Suprapubic skin (tissue), 4 donors: ENCODE results near the gene RC3H1. TPM values are rescaled to one million over a fixed set of nuclear protein-coding genes. Genes with fewer than 3 reads are reported as not detected.

Source experiments
- DNase-seq, 2 donors: peaks; one replicate each; pipeline ENCODE4 v3.0.0-alpha.2; 2019; ENCODE audit warnings: low spot score in 2 of 2
- H3K27ac ChIP-seq: fragments of 200-600 bp; sonication (generic); one replicate; pipeline ENCODE4 v1.5.1; 2019
- H3K27me3 ChIP-seq: fragments of 200-600 bp; sonication (generic); one replicate; pipeline ENCODE4 v1.5.1; 2019
- H3K36me3 ChIP-seq: fragments of 200-600 bp; sonication (generic); one replicate; pipeline ENCODE4 v1.5.1; 2019
- H3K4me1 ChIP-seq: fragments of 200-600 bp; sonication (generic); one replicate; pipeline ENCODE4 v1.5.1; 2019
- H3K4me3 ChIP-seq: fragments of 200-600 bp; sonication (generic); one replicate; pipeline ENCODE4 v1.5.1; 2019; ENCODE audit warnings: mild to moderate bottlenecking
- H3K9me3 ChIP-seq: fragments of 200-600 bp; sonication (generic); one replicate; pipeline ENCODE4 v1.5.1; 2019
- EP300 ChIP-seq: sonication (generic); formaldehyde crosslinking; IDR thresholded peaks from one replicate; pipeline ENCODE4 v1.6.1; 2017; ENCODE audit warnings: antibody characterized with exemption
- POLR2A ChIP-seq, 2 donors: fragments of 450-650 bp; IDR thresholded peaks; one replicate each; pipeline ENCODE4 v1.6.1; 2017; ENCODE audit warnings: antibody characterized with exemption in 2 of 2, mild to moderate bottlenecking in 2 of 2, moderate library complexity in 2 of 2
- POLR2AphosphoS5 ChIP-seq, 3 donors: sonication (generic); formaldehyde crosslinking; IDR thresholded peaks; one replicate each; pipeline ENCODE4 v1.6.1; 2017; ENCODE audit warnings: antibody characterized with exemption in 3 of 3
- WGBS: methylation state at CpG from one replicate; pipeline ENCODE4 v1.1.5; 2018; 5-methylcytosine and 5-hydroxymethylcytosine counted together
- total RNA-seq, 4 donors: library from RNA; depleted of rRNA; stranded (reverse); fragments of >200 nt; gene quantifications; one replicate each; pipeline ENCODE4 v1.1.0, GENCODE V29; 2016
- TF ChIP-seq, protein P1 (sequence below), 2 donors: fragments of 200-600 bp in 1 of 2; fragments of 450-650 bp in 1 of 2; sonication (generic) in 1 of 2; IDR thresholded peaks; one replicate each; pipeline ENCODE4 v1.5.1; 2016 to 2019; ENCODE audit warnings: antibody characterized with exemption in 2 of 2, mild to moderate bottlenecking in 1 of 2, moderate library complexity in 1 of 2

RC3H1 gene
- total RNA-seq, 4 donors from 2014 or later, result 33.6 to 70.9 (median 52.3) TPM

DNA sequence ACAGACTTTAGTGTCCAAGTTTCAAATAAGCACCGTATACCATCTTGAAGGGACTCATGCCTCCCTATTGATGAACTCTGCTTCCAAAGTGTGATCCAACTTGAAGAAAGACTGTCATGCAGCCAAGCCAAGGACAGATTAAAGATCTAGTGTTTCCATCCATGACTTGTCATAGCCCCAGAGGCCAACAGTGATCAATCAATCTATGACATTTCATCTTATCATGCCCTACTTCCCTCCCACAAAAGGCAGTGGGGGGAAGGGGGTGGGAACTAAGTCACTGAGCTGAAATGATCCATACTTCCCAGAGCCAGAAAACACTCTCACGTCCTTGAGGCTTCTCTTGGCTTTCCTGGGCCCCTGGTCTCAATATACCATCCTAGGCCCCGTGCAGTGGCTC is 109.0 kb downstream of the RC3H1 start:
- DNase-seq, result no peak
- 86% methylated on average over 3 of the region's 3 CpGs for WGBS
- no peaks in the 10 kb centered on the region for H3K4me1 ChIP-seq
- TF ChIP-seq POLR2A (IDR thresholded peaks at IDR 0.05), result no peak
- TF ChIP-seq POLR2AphosphoS5 (IDR thresholded peaks at IDR 0.05), result no peak
- TF ChIP-seq EP300, result no peak
- TF ChIP-seq, protein P1, sequence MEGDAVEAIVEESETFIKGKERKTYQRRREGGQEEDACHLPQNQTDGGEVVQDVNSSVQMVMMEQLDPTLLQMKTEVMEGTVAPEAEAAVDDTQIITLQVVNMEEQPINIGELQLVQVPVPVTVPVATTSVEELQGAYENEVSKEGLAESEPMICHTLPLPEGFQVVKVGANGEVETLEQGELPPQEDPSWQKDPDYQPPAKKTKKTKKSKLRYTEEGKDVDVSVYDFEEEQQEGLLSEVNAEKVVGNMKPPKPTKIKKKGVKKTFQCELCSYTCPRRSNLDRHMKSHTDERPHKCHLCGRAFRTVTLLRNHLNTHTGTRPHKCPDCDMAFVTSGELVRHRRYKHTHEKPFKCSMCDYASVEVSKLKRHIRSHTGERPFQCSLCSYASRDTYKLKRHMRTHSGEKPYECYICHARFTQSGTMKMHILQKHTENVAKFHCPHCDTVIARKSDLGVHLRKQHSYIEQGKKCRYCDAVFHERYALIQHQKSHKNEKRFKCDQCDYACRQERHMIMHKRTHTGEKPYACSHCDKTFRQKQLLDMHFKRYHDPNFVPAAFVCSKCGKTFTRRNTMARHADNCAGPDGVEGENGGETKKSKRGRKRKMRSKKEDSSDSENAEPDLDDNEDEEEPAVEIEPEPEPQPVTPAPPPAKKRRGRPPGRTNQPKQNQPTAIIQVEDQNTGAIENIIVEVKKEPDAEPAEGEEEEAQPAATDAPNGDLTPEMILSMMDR (IDR thresholded peaks at IDR 0.05), result no peak
- no peak overlapping the region for H3K4me3 ChIP-seq
- no peaks in the 10 kb centered on the region for H3K36me3 ChIP-seq
- no peak overlapping the region for H3K27ac ChIP-seq
- no peaks in the 10 kb centered on the region for H3K27me3 ChIP-seq
- H3K9me3 ChIP-seq, result no peaks in the 10 kb centered on the region

DNA sequence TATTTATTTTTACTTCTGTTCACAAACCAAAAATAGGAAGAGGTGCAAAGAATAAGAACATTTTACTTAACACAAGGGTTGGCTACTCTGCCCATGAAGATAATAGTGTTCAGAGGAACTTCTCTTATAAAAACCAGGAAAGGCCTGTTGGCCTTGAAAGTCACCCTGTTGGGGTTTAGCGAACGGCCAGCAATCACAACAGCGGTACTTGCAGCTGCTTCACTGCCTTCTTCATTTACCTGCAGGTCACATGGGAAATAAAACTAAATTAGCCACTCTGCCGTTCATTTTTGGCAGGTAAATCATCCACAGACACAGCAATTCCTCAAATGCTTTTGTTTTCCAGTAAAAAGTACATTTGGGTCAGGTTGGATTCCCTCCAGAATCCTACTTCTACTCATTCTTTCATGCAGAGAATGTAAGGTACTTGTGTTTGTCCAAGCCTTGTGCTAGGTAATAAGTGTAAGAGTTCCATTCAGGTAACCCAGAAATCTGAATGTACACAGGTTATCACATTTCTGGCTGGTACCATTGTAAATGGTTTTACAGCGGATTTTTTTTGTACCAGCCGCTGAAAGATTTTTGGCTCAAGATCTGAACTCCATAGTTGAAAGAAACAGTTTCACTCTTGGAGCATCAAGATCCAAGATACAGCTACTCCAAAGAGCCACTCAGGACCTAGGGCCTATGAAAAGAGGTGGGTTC is 118.2 kb downstream of the RC3H1 start:
- no peak for DNase-seq
- no peaks in the 10 kb centered on the region for H3K36me3 ChIP-seq
- TF ChIP-seq POLR2AphosphoS5 (IDR thresholded peaks at IDR 0.05) (no peak), POLR2A (IDR thresholded peaks at IDR 0.05) (no peak), EP300 (no peak)
- TF ChIP-seq, protein P1 (IDR thresholded peaks at IDR 0.05), result no peak
- H3K4me1 ChIP-seq, result no peaks in the 10 kb centered on the region
- no peaks in the 10 kb centered on the region for H3K9me3 ChIP-seq
- no peak overlapping the region for H3K27ac ChIP-seq
- H3K4me3 ChIP-seq, result no peak overlapping the region
- WGBS, result 87% methylated on average over 6 of the region's 6 CpGs
- no peaks in the 10 kb centered on the region for H3K27me3 ChIP-seq

DNA sequence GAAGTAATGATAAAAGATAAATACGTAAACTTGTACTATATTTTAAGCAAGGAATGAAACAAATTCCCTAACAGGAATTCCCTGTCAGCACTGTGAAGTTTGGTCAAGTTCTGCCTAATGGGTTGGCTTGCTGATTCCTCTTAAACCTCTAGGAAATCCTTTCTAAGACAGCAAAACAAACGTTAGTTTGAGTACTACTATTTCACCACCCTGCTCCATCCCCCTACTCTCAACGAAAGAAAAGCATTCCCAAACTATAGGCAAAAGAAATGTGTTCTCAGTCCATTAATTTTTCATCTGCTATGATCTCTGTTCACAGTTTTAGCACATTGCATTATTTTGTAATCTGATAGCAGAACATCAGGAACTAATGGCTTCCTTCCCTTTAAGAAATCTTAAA is 121.2 kb downstream of the RC3H1 start:
- Histone ChIP-seq H3K9me3 (no peaks in the 10 kb centered on the region), H3K27ac (no peak overlapping the region), H3K36me3 (peaks cover 3% of the 10 kb centered on the region), H3K4me3 (no peak overlapping the region), H3K4me1 (no peaks in the 10 kb centered on the region), H3K27me3 (no peaks in the 10 kb centered on the region)
- no peak for DNase-seq
- WGBS, result 64% methylated on average over 3 of the region's 3 CpGs
- TF ChIP-seq EP300 (no peak), POLR2AphosphoS5 (IDR thresholded peaks at IDR 0.05) (no peak), POLR2A (IDR thresholded peaks at IDR 0.05) (no peak)
- TF ChIP-seq, protein P1 (IDR thresholded peaks at IDR 0.05), result no peak

DNA sequence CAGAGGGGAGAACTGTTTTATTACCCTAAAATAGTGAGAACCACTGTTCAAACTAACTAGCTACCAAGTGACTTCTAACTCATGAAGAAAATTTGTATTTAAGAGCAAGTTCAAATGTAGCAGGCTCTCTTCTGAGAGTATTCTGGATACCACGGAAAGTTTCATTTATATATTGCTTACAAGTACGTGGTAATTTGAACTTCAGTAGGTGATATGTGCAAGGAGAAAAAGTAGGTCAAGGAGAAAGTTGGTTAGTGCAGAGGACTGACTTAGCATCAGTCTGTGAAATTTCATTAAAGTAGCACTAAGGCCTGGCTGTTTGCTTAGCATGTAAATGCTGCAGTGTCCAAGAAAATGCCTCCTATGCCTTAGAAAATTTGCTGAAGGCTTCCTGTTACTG is 121.7 kb downstream of the RC3H1 start:
- WGBS, result 80% methylated on average over 2 of the region's 2 CpGs

DNA sequence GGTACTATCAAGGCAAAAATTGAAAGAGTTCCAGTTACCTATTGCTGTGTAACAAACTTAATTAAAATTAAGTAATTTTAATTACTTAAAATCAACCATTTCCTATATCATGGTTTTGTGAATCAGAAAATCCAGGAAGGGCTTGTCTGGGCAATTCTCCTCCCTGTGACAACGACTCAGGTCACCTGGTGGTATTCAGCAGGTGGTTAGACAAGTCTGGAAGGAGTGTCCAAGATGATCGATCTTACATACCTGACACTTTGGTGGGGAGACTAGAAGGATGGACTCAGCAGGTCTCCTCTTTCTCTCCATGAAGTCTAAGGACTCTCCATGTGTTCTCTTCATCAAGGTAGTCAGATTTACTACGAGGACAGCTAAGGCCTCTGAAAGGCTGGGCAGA is 128.0 kb downstream of the RC3H1 start:
- no peak for DNase-seq
- Histone ChIP-seq H3K36me3 (peaks cover 10% of the 10 kb centered on the region), H3K4me3 (no peak overlapping the region), H3K27me3 (no peaks in the 10 kb centered on the region), H3K4me1 (no peaks in the 10 kb centered on the region), H3K27ac (no peak overlapping the region), H3K9me3 (no peaks in the 10 kb centered on the region)
- no peak for TF ChIP-seq EP300
- TF ChIP-seq, protein P1 (IDR thresholded peaks at IDR 0.05), result no peak
- TF ChIP-seq POLR2AphosphoS5 (IDR thresholded peaks at IDR 0.05), result no peak
- no peak for TF ChIP-seq POLR2A (IDR thresholded peaks at IDR 0.05)
- 59% methylated on average over 3 of the region's 3 CpGs for WGBS

More for the DNA sequence above, 121.7 kb downstream of the RC3H1 start:
- no peak for DNase-seq
- Histone ChIP-seq H3K27me3 (no peaks in the 10 kb centered on the region), H3K36me3 (peaks cover 3% of the 10 kb centered on the region), H3K9me3 (no peaks in the 10 kb centered on the region), H3K4me1 (no peaks in the 10 kb centered on the region), H3K4me3 (no peak overlapping the region), H3K27ac (no peak overlapping the region)
- TF ChIP-seq, protein P1 (IDR thresholded peaks at IDR 0.05), result no peak
- TF ChIP-seq POLR2A (IDR thresholded peaks at IDR 0.05) (no peak), EP300 (no peak), POLR2AphosphoS5 (IDR thresholded peaks at IDR 0.05) (no peak)
